HCT116 (cell line): Measurements from ENCODE around the gene EARS2. TPM values are rescaled to one million over a fixed set of nuclear protein-coding genes. Genes with fewer than 3 reads are reported as not detected.

Experiments used
- ATAC-seq: fragments of 200-7000 bp; cut with Tn5 transposase; 2 replicates; pipeline ENCODE4 v1.9.1; 2020; ENCODE audit warnings: mild to moderate bottlenecking, moderate library complexity
- BruUV-seq: library from RNA; stranded (reverse); fragments of 400-500 nt; replicated peaks from 2 replicates; lab custom pipeline; 2021; lab: Mats Ljungman, UMichigan
- CTCF ChIA-PET: fragments of 300-600 bp; sonication (Branson Sonifier 250); formaldehyde crosslinking; loops from one replicate; lab custom pipeline; 2021; ENCODE audit warnings: antibody characterized with exemption; lab: Charles Lee
- POLR2A ChIA-PET: fragments of 300-600, 350-600 bp; sonication (Branson Sonifier 250); formaldehyde crosslinking; loops from one replicate; lab custom pipeline; 2021; ENCODE audit warnings: antibody characterized with exemption; lab: Charles Lee
- RAD21 ChIA-PET, 2 experiments: fragments of 300-600 bp; sonication (Branson Sonifier 250); formaldehyde crosslinking; loops; one replicate each; lab custom pipeline; 2023; ENCODE audit warnings: low total read pairs in 2 of 2; ENCODE audit not compliant: uncharacterized antibody in 2 of 2, unreplicated experiment in 2 of 2, low non-redundant PET in 1 of 2; lab: Charles Lee
- DNase-seq: peaks from one replicate; pipeline ENCODE4 v3.0.0-alpha.2; 2010; ENCODE audit warnings: low read depth, low spot score
- H2AFZ ChIP-seq: fragments of 200-600 bp; shearing (Covaris generic), sonication (generic); 2 replicates; pipeline ENCODE4 v1.6.1; 2017; ENCODE audit warnings: low read depth, mixed run types, mixed read lengths, antibody characterized with exemption, low read length; ENCODE audit not compliant: poor library complexity, severe bottlenecking
- H3K27ac ChIP-seq: 2 replicates; pipeline ENCODE4 v1.5.1; 2012; ENCODE audit warnings: low read depth, low read length
- H3K27me3 ChIP-seq: fragments of 200-600 bp; sonication (generic); 2 replicates; pipeline ENCODE4 v1.6.1; 2016; ENCODE audit warnings: mixed run types, low read length, mixed read lengths; ENCODE audit not compliant: insufficient read depth
- H3K36me3 ChIP-seq, 2 experiments: fragments of 200-500 bp in 1 of 2; fragments of 200-600 bp in 1 of 2; sonication (Bioruptor generic) in 1 of 2; sonication (generic) in 1 of 2; 2 replicates each; pipeline versions ENCODE4 v1.5.1 to v1.6.1; 2014 to 2016; ENCODE audit warnings: low read length in 2 of 2, inconsistent platforms in 1 of 2, mixed read lengths in 1 of 2, mixed run types in 1 of 2; ENCODE audit not compliant: insufficient read depth in 2 of 2, control insufficient read depth in 1 of 2
- H3K4me1 ChIP-seq, 2 experiments: fragments of 200-600 bp in 1 of 2; sonication (generic) in 1 of 2; 2 replicates each; pipeline versions ENCODE4 v1.5.1 to v1.6.1; 2012 to 2017; ENCODE audit warnings: low read length in 2 of 2, inconsistent platforms in 1 of 2, mild to moderate bottlenecking in 1 of 2, mixed read lengths in 1 of 2, mixed run types in 1 of 2, moderate library complexity in 1 of 2; ENCODE audit not compliant: insufficient read depth in 2 of 2, control insufficient read depth in 1 of 2
- H3K4me2 ChIP-seq: fragments of 200-600 bp; sonication (generic); 2 replicates; pipeline ENCODE4 v1.6.1; 2017; ENCODE audit warnings: mixed run types, low read length, mixed read lengths
- H3K4me3 ChIP-seq, 2 experiments: fragments of 200-600 bp in 1 of 2; sonication (generic) in 1 of 2; replicated peaks in 1 of 2; 2 replicates each; pipeline ENCODE4 v1.5.1; 2011 to 2016; ENCODE audit warnings: low read length in 2 of 2, control low read depth in 1 of 2, low read depth in 1 of 2, mild to moderate bottlenecking in 1 of 2, mixed read lengths in 1 of 2, mixed run types in 1 of 2
- H3K79me2 ChIP-seq: fragments of 200-600 bp; sonication (generic); 2 replicates; pipeline ENCODE4 v1.6.1; 2017; ENCODE audit warnings: mild to moderate bottlenecking, mixed run types, low read length, moderate library complexity, mixed read lengths; ENCODE audit not compliant: insufficient read depth
- H3K9ac ChIP-seq: fragments of 200-600 bp; sonication (generic); 2 replicates; pipeline ENCODE4 v1.6.1; 2016; ENCODE audit warnings: low read length, mixed read lengths
- H3K9me2 ChIP-seq: fragments of 200-600 bp; sonication (generic), shearing (Covaris generic); 2 replicates; pipeline ENCODE4 v1.6.1; 2017; ENCODE audit warnings: mixed run types, mild to moderate bottlenecking, moderate library complexity; ENCODE audit not compliant: insufficient read depth
- H3K9me3 ChIP-seq, 2 experiments: fragments of 200-500 bp in 1 of 2; fragments of 200-600 bp in 1 of 2; sonication (Bioruptor generic) in 1 of 2; sonication (generic) in 1 of 2; 2 replicates each; pipeline ENCODE4 v1.6.1; 2014 to 2017; ENCODE audit warnings: low read length in 2 of 2, mixed read lengths in 2 of 2, inconsistent platforms in 1 of 2, low read depth in 1 of 2, mild to moderate bottlenecking in 1 of 2, mixed run types in 1 of 2, moderate library complexity in 1 of 2; ENCODE audit not compliant: control insufficient read depth in 1 of 2, insufficient read depth in 1 of 2
- H4K20me1 ChIP-seq: fragments of 200-600 bp; sonication (generic), shearing (Covaris generic); 2 replicates; pipeline ENCODE4 v1.6.1; 2017; ENCODE audit warnings: mixed run types, mild to moderate bottlenecking, moderate library complexity; ENCODE audit not compliant: insufficient read depth
- CBX3 ChIP-seq: IDR thresholded peaks from 2 replicates; pipeline ENCODE4 v1.6.1; 2012; ENCODE audit warnings: low read depth
- CEBPB ChIP-seq: IDR thresholded peaks from 2 replicates; pipeline ENCODE4 v1.6.1; 2012; ENCODE audit warnings: low read depth
- ELF1 ChIP-seq: IDR thresholded peaks from 2 replicates; pipeline ENCODE4 v1.6.1; 2012; ENCODE audit warnings: low read depth, borderline replicate concordance
- EZH2 ChIP-seq: fragments of 200-600 bp; sonication (generic); IDR thresholded peaks from 2 replicates; pipeline ENCODE4 v1.6.1; 2017; ENCODE audit warnings: antibody characterized with exemption, mixed run types
- FOSL1 ChIP-seq: IDR thresholded peaks from 2 replicates; pipeline ENCODE4 v1.6.1; 2012; ENCODE audit warnings: low read depth
- JUND ChIP-seq: IDR thresholded peaks from 2 replicates; pipeline ENCODE4 v1.6.1; 2012
- POLR2AphosphoS5 ChIP-seq: IDR thresholded peaks from 2 replicates; pipeline ENCODE4 v1.6.1; 2011; ENCODE audit warnings: mild to moderate bottlenecking, low read depth, low read length, moderate library complexity
- SP1 ChIP-seq: IDR thresholded peaks from 2 replicates; pipeline ENCODE4 v1.6.1; 2012; ENCODE audit warnings: low read depth
- TCF7L2 ChIP-seq: IDR thresholded peaks from 2 replicates; pipeline ENCODE4 v1.7.0; 2011; ENCODE audit warnings: borderline replicate concordance, inconsistent platforms; ENCODE audit not compliant: insufficient read depth, insufficient read length; ENCODE audit errors: extremely low read depth
- ZBTB33 ChIP-seq: IDR thresholded peaks from 2 replicates; pipeline ENCODE4 v1.6.1; 2011; ENCODE audit warnings: mild to moderate bottlenecking, low read length, moderate library complexity; ENCODE audit not compliant: insufficient replicate concordance; ENCODE audit errors: extremely low read depth
- ZFX ChIP-seq: fragments of 450-650 bp; IDR thresholded peaks from 2 replicates; pipeline ENCODE4 v1.6.1; 2017
- intact Hi-C: fragments of 100-400 bp; cut with micrococcal nuclease; formaldehyde crosslinking; loops from 2 replicates; pipeline ENCODE4 v1.10.0; 2022
- total RNA-seq: library from RNA; stranded (reverse); gene quantifications from one replicate; pipeline ENCODE4 v1.2.1, GENCODE V29; 2021; ENCODE audit not compliant: unreplicated experiment
- TF ChIP-seq, protein P1 (sequence below): IDR thresholded peaks from 2 replicates; pipeline ENCODE4 v1.6.1; 2012
- TF ChIP-seq, protein P2 (sequence below): IDR thresholded peaks from 2 replicates; pipeline ENCODE4 v1.6.1; 2012
- TF ChIP-seq, protein P3 (sequence below), 3 experiments: fragments of 200-600 bp in 1 of 3; sonication (generic) in 1 of 3; IDR thresholded peaks in 2 of 3; conservative IDR thresholded peaks in 1 of 3; 2 replicates each; pipeline ENCODE4 v1.5.1; 2012 to 2017; ENCODE audit warnings: low read depth in 2 of 3, low read length in 2 of 3, antibody characterized with exemption in 1 of 3, borderline replicate concordance in 1 of 3, control low read depth in 1 of 3, mild to moderate bottlenecking in 1 of 3, mixed read lengths in 1 of 3, mixed run types in 1 of 3, moderate library complexity in 1 of 3; ENCODE audit not compliant: insufficient read depth in 1 of 3

Gene EARS2
- total RNA-seq, 1 experiment from 2014 or later, result 35.6 TPM

DNA sequence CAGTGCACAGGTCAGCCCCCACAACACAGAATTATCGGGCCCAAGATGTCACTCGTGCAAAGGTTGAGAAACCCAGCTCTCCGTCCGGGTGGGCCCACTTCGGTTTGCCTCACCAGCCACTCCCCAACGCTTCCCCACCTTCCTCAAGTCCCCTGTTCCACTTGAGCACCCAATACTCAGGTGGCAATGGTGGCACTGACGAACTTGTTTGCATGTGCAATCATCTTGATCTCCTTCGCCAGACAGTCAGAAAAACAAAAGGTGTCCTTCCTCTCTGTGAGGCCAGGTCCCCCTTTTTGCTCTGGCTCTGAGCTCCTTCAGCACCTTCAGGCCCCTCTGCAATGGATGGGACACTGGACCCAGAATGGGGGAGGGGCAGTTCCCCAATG lies 50.5 kb downstream of the EARS2 start:
- TF ChIP-seq JUND, result no peak
- TF ChIP-seq TCF7L2, result no peak
- TF ChIP-seq SP1, result no peak
- no peak for TF ChIP-seq ZBTB33
- no peak for TF ChIP-seq CEBPB
- TF ChIP-seq, protein P1, sequence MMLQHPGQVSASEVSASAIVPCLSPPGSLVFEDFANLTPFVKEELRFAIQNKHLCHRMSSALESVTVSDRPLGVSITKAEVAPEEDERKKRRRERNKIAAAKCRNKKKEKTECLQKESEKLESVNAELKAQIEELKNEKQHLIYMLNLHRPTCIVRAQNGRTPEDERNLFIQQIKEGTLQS, result no peak
- TF ChIP-seq ELF1, result no peak
- TF ChIP-seq, protein P2, sequence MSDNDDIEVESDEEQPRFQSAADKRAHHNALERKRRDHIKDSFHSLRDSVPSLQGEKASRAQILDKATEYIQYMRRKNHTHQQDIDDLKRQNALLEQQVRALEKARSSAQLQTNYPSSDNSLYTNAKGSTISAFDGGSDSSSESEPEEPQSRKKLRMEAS, result no peak
- TF ChIP-seq POLR2AphosphoS5, result no peak
- no peak for TF ChIP-seq CBX3
- no peak for TF ChIP-seq ZFX
- no peak for TF ChIP-seq FOSL1
- TF ChIP-seq, protein P3, sequence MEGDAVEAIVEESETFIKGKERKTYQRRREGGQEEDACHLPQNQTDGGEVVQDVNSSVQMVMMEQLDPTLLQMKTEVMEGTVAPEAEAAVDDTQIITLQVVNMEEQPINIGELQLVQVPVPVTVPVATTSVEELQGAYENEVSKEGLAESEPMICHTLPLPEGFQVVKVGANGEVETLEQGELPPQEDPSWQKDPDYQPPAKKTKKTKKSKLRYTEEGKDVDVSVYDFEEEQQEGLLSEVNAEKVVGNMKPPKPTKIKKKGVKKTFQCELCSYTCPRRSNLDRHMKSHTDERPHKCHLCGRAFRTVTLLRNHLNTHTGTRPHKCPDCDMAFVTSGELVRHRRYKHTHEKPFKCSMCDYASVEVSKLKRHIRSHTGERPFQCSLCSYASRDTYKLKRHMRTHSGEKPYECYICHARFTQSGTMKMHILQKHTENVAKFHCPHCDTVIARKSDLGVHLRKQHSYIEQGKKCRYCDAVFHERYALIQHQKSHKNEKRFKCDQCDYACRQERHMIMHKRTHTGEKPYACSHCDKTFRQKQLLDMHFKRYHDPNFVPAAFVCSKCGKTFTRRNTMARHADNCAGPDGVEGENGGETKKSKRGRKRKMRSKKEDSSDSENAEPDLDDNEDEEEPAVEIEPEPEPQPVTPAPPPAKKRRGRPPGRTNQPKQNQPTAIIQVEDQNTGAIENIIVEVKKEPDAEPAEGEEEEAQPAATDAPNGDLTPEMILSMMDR (IDR thresholded peaks at IDR 0.05 in 2 of 3, conservative IDR thresholded peaks at IDR 0.05 in 1 of 3; ENCODE audit: borderline replicate concordance in 1 of 3, insufficient read depth in 1 of 3, low read depth in 2 of 3, low read length in 2 of 3), result no peak
- no peak for TF ChIP-seq EZH2
- ChIA-PET CTCF (interaction anchor here (1.0 kb wide), 1 partner anchor 71 kb away, joined by 6 read pairs; no protein-coding TSS in a partner anchor), RAD21 (no interaction called here), POLR2A (no interaction called here)
- Histone ChIP-seq H3K4me3 (no peak overlapping the region), H2AFZ (no peak overlapping the region), H3K79me2 (peaks cover 83% of the 10 kb centered on the region), H3K9ac (no peak overlapping the region), H3K4me1 (peaks cover 21 to 52% of the 10 kb centered on the region in 2 experiments), H3K9me2 (no peaks in the 10 kb centered on the region), H3K4me2 (no peak overlapping the region), H3K27ac (no peak overlapping the region), H3K36me3 (peaks cover 0 to 7% of the 10 kb centered on the region in 2 experiments; a peak in 1 of 4 replicates), H3K9me3 (no peaks in the 10 kb centered on the region), H3K27me3 (no peaks in the 10 kb centered on the region), H4K20me1 (peaks cover 41% of the 10 kb centered on the region)
- intact Hi-C loops, result no loop called here
- DNase-seq (no peak), ATAC-seq (no peak)
- BruUV-seq, result no TSS peak
